Measurements from ENCODE around the gene EPHA7.

GRCh38 chr6:93437491-93437890, 18.1 kb upstream of the EPHA7 start:
- TF ChIP-seq CTCF (tag by site-specific recombination; IDR thresholded peaks at IDR 0.05) (no peak), ATF2 (tag by site-specific recombination; IDR thresholded peaks at IDR 0.05; ENCODE audit: low read depth) (no peak), ZNF121 (tag by site-specific recombination; IDR thresholded peaks at IDR 0.05) (no peak), ZSCAN23 (tag by site-specific recombination; IDR thresholded peaks at IDR 0.05) (no peak), PRDM1 (tag by site-specific recombination; IDR thresholded peaks at IDR 0.05) (no peak), ZSCAN18 (tag by site-specific recombination; IDR thresholded peaks at IDR 0.05) (no peak), ZIC2 (tag by site-specific recombination; IDR thresholded peaks at IDR 0.05) (no peak), YY1 (tag by site-specific recombination; IDR thresholded peaks at IDR 0.05) (no peak), ZNF561 (tag by site-specific recombination; IDR thresholded peaks at IDR 0.05; ENCODE audit: borderline replicate concordance) (no peak)
- TF ChIP-seq, protein P1, sequence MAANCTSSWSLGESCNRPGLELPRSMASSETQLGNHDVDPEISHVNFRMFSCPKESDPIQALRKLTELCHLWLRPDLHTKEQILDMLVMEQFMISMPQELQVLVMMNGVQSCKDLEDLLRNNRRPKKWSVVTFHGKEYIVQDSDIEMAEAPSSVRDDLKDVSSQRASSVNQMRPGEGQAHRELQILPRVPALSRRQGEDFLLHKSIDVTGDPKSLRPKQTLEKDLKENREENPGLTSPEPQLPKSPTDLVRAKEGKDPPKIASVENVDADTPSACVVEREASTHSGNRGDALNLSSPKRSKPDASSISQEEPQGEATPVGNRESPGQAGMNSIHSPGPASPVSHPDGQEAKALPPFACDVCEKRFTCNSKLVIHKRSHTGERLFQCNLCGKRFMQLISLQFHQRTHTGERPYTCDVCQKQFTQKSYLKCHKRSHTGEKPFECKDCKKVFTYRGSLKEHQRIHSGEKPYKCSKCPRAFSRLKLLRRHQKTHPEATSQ (tag by site-specific recombination; IDR thresholded peaks at IDR 0.05), result no peak
